Raji (cell line): ENCODE results near the gene OR52A1.

Experiments
- POLR2A ChIP-seq: IDR thresholded peaks from 2 replicates; pipeline ENCODE4 v1.6.1; 2011; ENCODE audit warnings: low read depth, low read length, control low read depth; ENCODE audit not compliant: insufficient read depth

The OR52A1 gene

DNA sequence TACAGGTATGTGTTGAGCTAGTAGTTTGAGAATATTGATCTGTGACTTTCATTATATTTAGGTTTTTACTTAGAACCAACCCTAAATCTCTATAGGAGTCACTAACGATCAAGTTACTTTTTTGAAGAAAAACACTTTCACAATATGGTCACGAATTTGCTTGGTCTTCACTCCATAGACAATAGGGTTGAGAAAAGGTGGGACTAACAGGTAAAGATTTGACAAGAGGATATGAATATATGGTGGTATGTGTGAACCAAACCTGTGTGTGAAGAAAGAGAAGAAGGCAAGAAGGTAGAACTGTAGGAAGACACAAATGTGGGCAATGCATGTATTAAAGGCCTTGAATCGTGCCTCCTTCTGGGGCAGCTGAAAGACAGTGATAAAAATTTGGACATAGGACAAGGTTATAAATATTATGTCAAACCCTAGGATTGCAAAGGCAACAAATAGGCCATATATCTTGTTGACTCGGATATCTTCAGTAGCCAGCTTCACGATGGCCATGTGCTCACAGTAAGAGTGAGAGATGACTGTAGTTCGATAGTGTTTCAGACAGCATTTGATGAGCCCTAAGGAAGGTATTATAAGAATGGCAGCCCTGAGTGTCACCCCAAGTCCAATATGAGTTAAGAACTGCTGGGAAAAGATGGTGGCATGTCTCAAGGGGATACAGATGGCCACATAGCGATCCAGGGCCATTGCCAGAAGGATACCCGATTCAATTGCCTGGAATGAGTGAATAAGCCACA lies 22.8 kb downstream of the OR52A1 start:
- TF ChIP-seq POLR2A = no peak

DNA sequence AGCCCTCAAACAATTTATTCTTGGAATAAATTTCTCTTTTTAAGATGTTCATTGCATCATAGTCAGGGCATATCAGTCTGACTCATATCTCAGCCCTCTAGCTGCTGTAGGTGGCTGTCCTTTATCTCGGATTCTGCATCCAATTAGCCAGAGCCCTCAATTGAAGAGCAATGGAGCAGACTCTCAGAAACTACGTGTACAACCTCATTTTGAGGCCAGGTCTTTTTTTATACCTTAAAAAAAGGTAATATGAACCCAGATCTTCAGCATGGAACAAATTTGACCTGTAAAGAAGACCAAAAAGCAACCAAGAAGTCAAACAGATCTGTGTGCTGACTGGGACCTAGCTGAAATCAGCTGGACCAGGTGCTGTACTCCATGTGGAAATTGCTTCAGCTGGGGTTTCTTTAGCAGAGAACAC lies 25.1 kb downstream of the OR52A1 start:
- TF ChIP-seq POLR2A = no peak

DNA sequence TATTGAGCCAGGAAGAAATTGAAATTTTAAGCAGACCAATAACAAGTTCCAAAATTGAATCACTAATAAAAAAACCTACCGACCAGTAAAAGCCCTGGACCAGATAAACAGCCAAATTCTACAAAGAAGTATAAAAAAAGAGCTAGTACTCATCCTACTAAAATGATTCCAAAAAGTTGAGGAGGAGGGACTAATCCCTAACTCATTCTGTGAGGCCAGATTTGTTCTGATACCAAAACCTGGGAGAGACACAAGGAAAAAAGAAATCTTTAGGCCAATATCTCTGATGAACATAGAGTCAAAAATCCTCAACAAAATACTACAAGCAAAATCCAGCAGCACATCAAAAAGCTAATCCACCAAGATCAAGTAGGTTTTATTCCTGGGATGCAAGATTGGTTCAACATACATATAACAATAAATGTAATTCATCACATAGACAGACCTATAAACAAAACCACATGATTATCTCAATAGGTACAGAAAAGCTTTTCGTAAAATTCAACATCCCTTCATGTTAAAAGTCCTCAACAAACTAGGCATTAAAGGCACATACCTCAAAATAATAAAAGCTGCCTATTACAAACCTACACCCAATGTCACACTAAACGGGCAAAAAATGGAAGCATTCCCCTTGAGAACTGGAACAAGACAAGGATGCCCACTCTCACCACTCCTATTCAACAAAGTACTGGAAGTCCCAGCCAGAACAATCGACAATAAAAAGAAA lies 29.5 kb downstream of the OR52A1 start:
- no peak for TF ChIP-seq POLR2A

DNA sequence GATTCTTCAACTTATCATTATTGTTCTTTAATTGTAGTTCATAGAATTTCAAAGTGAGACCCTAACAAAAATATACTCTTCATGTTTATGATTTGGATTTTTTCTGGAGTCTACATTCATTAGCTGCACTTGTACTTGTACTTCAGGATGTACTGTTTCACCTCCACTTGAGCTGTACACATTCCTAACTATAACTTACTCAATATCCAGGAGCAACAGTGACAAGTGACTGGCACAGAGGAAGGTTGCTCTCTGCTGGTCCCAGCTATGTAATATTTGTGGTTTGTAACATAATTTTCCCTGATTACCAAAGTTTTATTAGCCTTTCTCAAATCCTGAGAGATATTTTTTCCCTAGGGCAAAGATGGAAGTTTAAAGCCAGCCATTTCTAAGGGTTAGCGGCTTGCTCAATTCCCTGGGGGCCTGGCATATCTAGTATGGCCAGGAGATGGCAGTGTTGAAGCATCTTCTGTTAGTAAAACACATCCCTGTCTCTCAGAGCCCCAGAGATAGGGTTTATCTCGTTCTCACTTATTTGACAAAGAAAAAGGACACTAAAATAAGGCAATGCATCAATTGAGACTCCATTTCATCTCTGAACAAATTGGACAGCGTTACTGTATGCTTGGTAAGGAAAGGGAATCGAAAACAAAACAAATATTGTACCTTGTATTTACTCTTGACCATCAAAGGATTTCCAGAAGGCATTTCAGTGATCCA lies 30.6 kb downstream of the OR52A1 start:
- TF ChIP-seq POLR2A = no peak

DNA sequence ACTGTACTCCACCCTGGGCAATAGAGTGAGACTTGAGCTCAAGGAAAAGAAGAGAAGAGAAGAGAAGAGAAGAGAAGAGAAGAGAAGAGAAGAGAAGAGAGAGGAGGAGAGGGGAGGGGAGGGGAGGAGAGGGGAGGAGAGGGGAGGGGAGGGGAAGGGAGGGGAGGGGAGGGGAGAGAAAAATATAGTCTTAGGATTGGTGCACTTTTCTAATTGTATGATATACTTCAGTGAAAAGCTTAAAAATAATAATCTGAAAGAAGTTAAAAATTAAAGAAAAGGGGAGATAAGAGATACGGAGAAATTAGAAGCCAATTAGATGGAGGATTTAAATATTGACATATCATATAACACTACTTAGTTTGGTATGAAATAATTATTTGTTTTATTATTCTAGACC lies 35.7 kb downstream of the OR52A1 start:
- no peak for TF ChIP-seq POLR2A

DNA sequence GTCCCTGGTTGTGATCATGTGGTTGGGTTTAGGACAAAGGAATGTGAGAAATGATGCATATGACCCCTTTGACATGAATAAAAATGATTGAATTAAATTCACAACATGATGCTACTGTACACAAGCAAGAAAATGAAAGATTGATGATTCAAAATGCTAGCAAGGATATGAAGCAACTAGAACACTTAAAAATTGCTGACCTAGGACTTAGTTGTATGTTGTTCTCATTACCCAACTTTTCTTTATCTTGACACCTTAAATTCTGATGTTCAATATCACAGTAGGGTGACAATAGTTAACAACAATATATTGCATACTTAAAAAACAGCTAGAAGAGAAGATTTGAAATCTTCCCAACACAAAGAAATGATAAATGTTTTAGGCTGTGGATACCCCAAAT lies 37.0 kb downstream of the OR52A1 start:
- TF ChIP-seq POLR2A = no peak

DNA sequence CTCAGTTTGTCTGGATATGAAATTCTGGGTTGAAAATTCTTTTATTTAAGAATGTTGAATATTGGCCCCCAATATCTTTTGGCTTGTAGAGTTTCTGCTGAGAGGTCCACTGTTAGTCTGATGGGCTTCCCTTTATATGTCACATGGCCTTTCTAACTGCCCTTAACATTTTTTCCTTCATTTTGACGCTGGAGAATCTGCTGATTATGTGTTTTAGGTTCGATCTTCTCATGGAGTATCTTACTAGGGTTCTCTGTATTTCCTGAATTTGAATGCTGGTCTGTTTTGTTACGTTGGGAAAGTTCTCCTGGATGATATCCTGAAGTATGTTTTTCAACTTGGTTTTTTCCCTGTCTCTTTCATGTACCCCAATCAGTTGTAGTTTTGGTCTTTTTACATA lies 39.2 kb downstream of the OR52A1 start:
- TF ChIP-seq POLR2A = no peak

DNA sequence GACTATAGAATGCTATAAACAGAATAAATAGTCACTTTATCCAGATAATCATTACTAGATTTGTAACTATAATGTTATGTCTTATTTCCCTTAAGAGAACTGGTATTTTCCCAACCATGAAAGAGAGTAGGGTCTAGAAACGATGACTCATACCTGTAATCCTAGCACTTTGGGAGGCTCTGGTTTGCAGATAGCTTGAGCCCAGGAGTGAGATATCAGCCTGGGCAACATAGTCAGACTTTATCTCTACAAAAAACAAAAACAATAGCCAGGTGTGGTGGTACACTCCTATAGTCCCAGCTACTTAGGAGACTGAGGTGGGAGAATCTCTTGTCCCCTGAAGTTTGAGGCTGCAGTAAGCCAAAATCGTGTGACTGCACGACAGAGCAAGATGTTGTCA lies 47.3 kb downstream of the OR52A1 start:
- TF ChIP-seq POLR2A = no peak

DNA sequence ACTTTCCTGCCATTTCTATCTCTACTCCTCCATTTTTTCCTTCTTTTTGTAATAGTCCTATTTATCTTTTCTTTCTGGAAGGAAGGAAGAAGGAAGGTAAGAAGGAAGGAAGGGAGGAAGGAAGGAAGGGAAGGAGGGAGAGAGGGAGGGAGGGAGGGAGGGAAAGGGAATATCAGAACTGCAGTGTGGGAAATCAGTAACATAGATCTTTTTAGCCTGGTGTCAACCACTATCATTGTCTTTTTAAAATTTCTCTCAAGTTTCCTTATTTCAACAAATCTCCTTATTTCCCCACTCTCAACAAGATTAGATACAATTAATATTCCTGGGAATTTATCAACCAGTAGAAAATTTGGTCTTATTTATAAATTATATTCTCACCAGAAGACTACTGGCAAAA lies 51.5 kb downstream of the OR52A1 start:
- TF ChIP-seq POLR2A = no peak

DNA sequence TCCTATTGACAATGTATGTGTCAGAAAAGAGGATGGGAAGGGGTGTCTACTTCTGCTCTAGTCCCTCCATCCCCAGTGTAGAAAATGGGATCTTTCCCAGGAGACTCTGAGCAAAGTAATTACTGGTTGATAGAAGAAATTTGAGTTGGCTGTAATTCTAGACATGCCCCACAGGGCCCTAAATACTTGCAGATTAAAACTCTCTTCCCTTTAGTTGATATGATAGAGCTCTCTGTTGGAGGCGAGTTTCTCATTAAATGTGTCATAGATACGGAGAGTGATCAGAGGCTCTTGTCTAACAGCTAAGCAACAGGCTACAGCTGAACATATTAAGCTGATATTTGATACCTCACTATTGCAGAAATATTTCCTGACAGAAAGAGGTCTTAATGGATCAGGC lies 52.3 kb downstream of the OR52A1 start:
- no peak for TF ChIP-seq POLR2A

DNA sequence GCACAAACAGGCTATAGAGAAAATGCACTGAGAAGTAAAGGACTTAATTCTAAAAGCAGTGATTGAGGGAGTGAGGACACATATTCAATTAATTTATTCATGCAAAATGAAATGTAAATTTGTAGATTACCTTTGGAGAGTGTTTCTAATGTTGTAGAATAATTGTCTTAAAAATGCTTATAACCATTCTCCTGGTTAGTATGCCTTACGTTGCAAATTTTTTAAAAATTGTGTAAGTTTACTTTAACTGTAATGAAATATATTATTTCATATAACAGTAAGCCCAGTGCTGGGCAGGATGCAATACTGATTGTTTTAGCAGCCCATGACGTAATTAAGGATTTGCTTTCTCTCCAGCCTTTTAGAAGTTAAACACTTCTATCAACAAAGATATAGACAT lies 58.5 kb downstream of the OR52A1 start:
- TF ChIP-seq POLR2A = no peak
